ENCODE data around the gene SLC16A3.

Gene SLC16A3

GRCh38 chr17:82269138-82269881 lies 40.5 kb downstream of the SLC16A3 start:
- DNase-seq (ENCODE audit: low read depth): no peak

- no peak for DNase-seq (ENCODE audit: low read depth)
Observed at GRCh38 chr17:82269882-82270500, 41.1 kb downstream of the SLC16A3 start.

- no peak for DNase-seq (ENCODE audit: low read depth)
Observed at GRCh38 chr17:82270651-82271050, 41.8 kb downstream of the SLC16A3 start.

- no peak for DNase-seq (ENCODE audit: low read depth)
Observed at GRCh38 chr17:82271401-82271800, 42.6 kb downstream of the SLC16A3 start.

DNA sequence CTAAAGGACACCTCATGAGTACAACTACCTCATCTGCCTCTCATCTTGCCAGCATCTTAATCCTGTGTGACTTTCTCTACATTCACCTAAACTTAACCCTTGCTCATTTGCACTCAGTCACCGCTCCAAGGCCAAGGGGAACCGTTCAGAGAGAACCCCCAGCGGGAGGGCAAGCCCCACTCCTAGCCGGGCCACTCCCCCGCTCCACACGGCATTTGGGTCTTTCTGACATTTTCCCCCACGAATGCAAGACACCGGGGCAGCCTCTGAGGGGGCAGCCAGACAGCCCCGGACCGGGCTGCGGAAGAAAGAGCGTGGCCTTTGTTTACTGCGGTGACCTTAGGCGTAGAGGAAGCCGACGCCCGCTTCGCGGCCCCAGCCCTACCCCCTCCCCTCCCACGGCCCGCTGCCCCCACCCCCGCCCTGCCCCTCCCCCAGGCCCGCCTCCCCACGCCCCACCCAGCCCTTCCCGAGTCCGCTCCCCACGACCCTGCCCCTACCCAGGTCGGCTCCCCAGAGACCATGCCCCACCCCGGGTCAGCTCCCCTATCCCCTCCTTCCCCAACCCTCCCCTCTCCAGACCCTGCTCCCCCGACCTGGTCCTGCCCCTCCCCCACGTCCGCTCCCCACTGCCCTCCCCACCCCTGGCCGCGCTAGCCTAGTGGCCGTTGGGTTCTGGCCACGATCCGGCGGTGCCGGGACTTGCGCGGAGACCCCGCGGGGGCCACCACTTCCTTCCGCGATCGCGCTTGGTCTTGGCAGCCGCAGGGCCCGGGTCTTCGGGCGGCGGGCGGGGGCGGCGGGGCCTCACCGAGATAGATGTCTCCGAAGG lies 43.9 kb downstream of the SLC16A3 start:
- no peak for DNase-seq (ENCODE audit: low read depth)

DNA sequence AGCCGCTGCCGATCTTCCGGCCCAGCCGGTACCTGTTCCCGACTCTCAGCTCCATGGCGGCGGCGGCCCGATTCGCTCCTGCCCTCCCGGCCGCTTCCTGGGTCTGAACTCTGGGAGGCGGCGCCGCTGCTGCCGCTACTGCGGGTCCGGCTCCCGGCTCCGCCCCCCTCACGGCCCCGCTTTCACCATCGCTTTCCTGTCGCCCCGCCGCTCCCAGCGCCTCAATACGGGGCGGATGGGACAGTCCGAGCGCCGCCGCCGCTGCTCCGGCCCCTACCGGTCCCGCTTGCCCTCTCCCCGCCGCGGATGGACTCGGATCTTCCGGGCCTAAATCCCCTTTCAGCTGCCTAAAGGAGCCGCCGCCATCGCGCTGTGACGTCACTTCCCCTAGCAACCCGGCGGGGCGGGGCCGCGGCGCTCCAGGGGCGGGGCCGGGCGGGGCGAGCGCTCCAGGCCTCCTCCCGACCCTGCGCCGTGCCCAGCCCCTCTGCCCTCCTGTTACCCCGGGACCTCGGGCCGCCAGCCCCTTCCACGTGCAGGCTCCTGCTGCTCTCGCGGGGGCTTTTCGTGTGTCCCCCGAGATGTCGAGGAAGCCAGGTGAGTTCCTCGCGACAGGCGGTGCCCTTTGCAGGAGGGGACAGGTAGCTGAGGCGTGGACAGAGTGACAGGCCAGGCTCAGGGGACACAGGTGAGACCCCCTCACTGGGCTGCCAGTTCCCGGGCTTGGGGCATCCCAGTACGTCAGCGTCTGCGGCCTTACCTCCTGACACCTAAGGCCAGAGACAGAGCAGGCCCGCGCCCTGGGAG lies 44.7 kb downstream of the SLC16A3 start, which contains the start of gene CSNK1D:
Gene CSNK1D (minus strand): TSS at position 374 of the 807 bp plus-strand sequence. CDS start 319 bp downstream, at position 55.
- peak; percentile 77 for DNase-seq (ENCODE audit: low read depth)

GRCh38 chr17:82274134-82275020 lies 45.5 kb downstream of the SLC16A3 start:
- no peak for DNase-seq (ENCODE audit: low read depth)

DNA sequence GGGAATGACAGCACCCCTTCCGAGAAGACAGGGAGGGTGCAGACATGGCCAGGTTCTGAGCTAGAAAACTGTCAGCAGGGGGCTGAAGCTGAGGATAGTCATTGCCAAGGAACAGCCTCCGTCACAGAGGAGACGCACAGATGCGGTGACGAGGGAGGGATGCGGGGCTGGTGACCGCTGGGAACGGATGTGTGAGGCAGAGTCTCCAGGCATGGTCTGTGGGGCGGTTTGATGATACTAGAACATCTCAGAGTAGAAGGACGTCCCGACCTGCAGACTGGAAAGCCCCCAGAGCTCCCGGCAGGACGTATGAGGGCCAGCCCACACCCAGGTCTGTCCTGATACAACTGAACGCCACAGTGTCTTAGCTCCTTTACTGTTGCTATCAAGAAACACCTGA lies 46.5 kb downstream of the SLC16A3 start:
- DNase-seq (ENCODE audit: low read depth): no peak

DNA sequence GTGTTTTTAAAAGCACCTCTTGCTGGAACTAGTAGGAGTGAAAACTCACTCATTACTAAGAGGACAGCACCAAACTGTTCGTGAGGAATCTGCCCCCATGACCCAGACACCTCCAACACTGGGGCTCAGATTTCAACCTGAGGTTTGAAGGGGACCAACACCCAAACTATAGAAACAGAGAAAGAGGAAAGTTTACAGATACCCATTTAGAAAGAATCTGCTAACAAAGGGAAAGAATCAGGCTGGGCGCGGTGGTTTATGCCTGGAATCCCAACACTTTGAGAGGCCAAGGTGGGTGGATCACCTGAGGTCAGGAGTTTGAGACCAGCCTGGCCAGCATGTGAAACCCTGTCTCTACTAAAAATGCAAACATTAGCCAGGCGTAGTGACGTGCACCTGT lies 48.1 kb downstream of the SLC16A3 start:
- no peak for DNase-seq (ENCODE audit: low read depth)

DNA sequence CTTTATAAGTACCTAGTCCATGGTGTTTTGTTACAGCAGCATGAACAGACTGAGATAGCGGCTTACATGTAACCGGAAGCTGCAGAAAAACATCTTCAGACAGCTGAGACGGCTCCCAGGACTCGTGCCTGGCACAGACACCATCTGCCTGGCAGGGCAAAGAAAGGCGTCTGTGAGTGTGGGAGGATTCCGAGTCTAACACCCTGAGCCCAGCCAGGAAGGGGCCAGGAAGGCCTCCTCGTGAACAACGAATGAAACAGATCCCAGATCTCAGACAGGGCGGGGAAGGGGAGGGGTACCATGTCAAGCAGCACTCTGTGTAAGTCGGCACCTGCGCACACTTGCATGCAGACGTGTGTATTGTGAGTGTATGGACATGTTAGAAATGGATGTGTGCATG lies 49.0 kb downstream of the SLC16A3 start:
- DNase-seq (ENCODE audit: low read depth): no peak

DNA sequence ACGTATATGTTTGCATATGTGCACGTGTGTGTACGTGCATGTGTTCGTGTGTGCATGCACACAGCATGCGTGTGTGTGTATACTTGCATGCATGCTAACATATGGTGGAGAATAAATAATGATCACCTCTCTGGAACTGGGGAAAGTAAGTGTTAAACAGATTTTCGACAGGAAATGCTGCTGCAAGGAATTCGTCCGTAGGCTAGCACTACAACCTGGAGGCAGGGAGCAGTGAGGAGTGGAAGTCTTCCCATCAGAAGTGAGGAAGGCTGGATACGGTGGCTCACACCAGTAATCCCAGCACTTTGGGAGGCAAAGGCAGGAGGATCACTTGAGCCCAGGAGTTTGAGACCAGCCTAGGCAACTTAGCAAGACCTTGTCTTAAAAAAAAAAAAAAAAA lies 49.5 kb downstream of the SLC16A3 start:
- no peak for DNase-seq (ENCODE audit: low read depth)

- DNase-seq (ENCODE audit: low read depth): no peak
Observed at GRCh38 chr17:82278786-82279391, 50.0 kb downstream of the SLC16A3 start.

GRCh38 chr17:82280537-82280936 lies 51.7 kb downstream of the SLC16A3 start:
- no peak for DNase-seq (ENCODE audit: low read depth)

DNA sequence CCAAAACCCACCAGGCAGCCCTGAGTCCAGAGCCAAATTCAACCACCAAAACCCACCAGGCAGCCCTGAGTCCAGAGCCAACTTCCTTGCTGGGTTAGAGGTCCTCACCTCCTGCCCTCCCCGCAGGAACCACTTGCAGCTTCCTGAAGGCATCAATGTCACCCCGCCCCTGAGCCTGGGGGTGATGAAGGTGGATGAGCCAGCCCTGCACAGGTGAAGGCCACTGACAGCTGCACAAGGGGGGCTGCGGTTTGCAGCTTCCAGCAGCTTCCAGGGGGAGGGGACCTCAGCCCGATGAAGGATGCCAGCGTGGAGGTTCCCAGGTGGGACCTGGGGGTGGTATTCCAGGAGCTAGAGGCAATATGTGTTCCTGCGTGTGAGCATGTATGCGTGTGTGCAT lies 52.2 kb downstream of the SLC16A3 start:
- DNase-seq (ENCODE audit: low read depth): no peak

DNA sequence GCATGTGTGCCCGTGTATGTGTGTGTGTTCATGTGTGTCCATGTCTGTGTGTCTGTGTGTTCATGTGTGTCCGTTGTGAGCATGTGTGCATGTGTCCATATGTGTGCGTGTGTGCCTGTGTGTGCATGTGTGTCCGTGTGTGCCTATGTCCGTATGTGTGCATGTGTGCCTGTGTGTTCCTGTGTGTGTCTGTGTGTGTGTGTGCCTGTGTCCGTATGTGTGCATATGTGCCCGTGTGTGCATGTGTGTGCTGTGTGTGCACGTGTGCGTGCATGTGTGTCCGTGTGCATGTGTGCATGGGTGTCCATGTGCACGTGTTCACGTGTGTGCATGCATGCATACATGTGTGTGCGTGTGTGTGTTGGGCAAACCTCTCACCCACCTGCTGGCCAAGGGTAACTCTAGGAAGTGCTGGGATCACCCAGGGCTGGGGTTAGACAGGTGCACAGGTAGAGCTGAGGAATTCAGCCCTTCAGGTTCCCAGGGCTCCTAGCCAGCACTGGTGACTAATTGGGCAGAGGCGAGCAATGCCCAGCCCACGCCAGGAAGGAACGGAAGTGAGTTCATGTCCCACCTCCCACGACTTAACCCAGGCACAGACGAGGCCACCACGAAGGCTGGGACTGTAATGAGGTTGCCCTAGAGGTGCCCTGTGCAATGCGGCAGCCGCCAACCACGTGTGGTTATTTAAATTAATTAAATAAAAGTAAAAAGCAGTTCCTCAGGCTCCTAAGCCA lies 52.8 kb downstream of the SLC16A3 start:
- no peak for DNase-seq (ENCODE audit: low read depth)

DNA sequence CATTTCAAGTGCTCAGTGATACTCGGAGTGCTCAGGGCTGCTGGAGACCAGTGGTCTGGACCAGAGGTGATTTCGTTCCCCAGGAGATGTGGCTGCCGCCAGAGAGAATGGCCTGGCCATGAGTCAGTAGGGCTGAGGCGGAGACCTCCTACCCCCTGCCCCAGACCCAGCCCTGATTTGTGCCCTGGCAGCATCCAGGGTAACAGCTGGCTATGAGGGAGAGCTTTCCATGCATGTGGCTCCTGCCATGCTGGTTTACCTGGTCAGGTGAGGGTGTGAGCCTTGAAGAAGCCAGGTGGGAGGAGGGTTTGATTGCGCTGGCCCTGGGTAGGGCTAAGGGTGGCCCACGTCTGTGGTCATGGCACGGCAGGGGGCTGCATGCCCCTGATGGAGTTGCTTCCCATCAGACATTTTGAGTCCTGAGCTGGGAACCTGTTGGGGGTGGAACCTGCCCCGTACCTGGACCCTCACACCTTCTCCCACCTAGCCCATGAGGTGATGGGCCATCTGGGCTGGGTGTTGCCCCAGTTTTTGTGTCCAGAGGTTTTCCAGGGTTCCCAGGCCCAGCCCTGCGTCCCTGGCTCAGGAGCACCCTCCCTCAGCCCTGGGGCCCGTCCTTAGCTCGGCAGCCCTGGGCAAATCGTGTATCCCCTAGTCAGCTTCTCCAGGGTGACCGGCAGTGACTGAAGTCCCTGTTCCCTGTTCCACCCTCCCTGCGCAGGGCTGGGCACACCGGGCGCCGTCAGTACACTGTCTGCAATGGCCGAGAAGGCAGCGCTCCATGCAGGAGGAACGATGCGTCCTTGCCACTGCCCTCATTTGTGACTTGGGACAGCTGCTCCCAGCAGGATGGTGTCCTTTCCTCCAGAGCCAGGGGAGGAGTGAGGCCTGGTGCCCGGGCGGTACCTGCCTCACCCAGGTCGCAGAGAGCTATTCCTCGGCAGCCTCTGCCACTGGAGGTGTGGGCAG lies 53.7 kb downstream of the SLC16A3 start:
- DNase-seq (ENCODE audit: low read depth): no peak

DNA sequence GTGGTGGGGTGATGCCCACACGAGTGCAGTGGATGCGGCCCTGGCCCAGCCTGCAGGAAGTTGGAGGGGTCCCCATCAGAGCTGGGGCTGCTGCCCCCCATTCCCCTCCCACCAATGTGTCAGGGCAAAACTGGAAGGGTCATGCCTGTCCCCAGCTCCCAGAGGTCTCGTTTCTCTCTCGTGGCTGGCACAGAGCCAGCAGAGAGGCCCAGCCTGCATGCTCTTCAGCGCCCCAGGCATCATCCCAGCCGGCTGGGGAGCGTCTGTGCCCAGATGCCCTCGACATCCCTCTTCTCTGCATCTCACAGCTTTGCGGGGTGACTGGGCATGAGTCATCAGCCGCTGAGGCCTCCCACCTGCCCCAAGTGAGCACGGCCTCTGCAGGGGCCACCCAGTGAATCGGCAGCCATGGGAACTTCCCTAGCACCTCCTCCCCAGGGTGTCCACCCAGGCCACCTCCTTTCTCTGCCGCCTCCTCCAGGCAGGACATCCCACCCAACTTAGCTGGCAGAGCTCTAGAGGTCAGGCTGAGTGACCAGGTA lies 54.4 kb downstream of the SLC16A3 start:
- peak; percentile 39 for DNase-seq (ENCODE audit: low read depth)

DNA sequence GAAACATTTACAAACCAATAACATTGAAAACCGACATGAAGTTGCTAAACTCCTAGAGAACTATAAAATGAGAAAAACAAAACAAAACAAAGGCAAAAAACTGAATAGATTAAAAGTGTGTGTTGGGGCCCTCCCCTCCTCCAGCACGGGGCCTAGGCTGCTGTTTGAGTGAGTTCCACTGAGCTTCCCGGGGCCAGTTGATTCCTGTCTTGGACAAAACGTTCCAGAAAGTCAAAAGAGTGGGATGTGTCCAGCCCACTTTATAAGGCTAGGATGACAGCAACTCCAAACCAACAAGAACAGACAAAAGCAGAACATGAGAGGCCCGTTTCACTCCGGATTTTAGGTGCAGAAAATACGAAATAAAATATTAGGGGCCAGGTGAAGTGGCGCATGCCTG lies 56.3 kb downstream of the SLC16A3 start:
- no peak for DNase-seq (ENCODE audit: low read depth)
